ENCODE data around the gene NEDD9. TPM values are rescaled to one million over a fixed set of nuclear protein-coding genes. Genes with fewer than 3 reads are reported as not detected.

The NEDD9 gene
- total and polyA plus RNA-seq, 2 of the 13 experiments (the other 11 are each of a cell fraction or from before 2014, with no cell fraction given): 27.1 to 389 TPM

DNA sequence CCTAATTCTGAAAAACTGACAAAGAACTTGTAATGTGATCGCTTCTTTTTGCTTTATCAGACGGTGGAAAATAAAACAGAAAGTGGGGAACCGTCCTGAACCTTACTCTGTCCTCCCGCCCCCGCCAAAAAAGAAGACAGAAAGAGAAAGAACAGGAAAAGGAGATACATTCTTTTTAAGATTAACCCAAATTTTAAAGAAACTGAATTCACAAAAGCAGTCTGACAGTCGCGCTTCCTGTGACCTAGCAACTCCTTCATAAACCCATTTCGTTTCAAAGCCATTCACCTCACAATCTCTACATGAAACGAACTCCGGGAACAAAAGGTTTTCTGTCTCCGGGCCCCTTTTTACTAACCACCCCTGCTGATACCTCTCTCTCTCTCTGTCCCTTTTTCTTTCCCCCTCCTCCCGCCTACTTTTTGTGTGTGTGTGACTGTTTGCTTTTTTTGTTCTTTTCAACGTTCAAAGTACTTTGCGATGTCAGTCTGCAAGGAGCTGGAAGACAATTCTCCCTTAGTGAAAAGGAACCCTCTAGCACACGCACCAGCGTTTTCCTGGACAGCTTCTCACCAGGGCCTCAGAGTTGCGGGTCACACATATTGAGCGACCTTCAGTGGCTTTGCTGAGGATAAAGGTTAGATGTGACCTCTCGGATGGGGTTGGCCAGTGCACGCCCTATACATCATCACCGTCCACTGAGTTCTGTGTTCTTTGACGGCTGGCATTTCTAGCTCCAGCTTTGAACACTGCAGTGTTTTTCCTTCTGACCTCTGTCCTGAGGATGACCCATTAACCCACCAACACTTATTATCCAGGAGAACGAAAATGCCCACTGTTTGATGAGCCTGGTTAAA, 530 bp upstream of the NEDD9 start (continued):
- TF ChIP-seq, protein P1, sequence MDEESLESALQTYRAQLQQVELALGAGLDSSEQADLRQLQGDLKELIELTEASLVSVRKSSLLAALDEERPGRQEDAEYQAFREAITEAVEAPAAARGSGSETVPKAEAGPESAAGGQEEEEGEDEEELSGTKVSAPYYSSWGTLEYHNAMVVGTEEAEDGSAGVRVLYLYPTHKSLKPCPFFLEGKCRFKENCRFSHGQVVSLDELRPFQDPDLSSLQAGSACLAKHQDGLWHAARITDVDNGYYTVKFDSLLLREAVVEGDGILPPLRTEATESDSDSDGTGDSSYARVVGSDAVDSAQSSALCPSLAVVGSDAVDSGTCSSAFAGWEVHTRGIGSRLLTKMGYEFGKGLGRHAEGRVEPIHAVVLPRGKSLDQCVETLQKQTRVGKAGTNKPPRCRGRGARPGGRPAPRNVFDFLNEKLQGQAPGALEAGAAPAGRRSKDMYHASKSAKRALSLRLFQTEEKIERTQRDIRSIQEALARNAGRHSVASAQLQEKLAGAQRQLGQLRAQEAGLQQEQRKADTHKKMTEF (CRISPR knock-in tag; IDR thresholded peaks at IDR 0.05): peak; percentile 59
- peak; percentile 44; the same call in 1 of the 2 replicates for TF ChIP-seq KLF6 (CRISPR knock-in tag; IDR thresholded peaks at IDR 0.05)
- TF ChIP-seq, protein P2, sequence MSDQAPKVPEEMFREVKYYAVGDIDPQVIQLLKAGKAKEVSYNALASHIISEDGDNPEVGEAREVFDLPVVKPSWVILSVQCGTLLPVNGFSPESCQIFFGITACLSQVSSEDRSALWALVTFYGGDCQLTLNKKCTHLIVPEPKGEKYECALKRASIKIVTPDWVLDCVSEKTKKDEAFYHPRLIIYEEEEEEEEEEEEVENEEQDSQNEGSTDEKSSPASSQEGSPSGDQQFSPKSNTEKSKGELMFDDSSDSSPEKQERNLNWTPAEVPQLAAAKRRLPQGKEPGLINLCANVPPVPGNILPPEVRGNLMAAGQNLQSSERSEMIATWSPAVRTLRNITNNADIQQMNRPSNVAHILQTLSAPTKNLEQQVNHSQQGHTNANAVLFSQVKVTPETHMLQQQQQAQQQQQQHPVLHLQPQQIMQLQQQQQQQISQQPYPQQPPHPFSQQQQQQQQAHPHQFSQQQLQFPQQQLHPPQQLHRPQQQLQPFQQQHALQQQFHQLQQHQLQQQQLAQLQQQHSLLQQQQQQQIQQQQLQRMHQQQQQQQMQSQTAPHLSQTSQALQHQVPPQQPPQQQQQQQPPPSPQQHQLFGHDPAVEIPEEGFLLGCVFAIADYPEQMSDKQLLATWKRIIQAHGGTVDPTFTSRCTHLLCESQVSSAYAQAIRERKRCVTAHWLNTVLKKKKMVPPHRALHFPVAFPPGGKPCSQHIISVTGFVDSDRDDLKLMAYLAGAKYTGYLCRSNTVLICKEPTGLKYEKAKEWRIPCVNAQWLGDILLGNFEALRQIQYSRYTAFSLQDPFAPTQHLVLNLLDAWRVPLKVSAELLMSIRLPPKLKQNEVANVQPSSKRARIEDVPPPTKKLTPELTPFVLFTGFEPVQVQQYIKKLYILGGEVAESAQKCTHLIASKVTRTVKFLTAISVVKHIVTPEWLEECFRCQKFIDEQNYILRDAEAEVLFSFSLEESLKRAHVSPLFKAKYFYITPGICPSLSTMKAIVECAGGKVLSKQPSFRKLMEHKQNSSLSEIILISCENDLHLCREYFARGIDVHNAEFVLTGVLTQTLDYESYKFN (CRISPR knock-in tag; conservative IDR thresholded peaks at IDR 0.05): peak; percentile 84
- TF ChIP-seq MXI1 (IDR thresholded peaks at IDR 0.05; ENCODE audit: borderline replicate concordance, low read depth, low read length): peak; percentile 51; the same call in 1 of the 3 replicates
- no peak; the same call in 1 of the 2 replicates for TF ChIP-seq ARHGAP35 (CRISPR knock-in tag; IDR thresholded peaks at IDR 0.05; ENCODE audit: borderline replicate concordance)
- TF ChIP-seq ZBTB39 (CRISPR knock-in tag; IDR thresholded peaks at IDR 0.05): no peak; the same call in 1 of the 2 replicates
- TF ChIP-seq ZSCAN22 (CRISPR knock-in tag; IDR thresholded peaks at IDR 0.05): no peak
- no peak for TF ChIP-seq NFAT5 (CRISPR knock-in tag; IDR thresholded peaks at IDR 0.05)
- peak; percentile 59; the same call in 1 of the 2 replicates for TF ChIP-seq BRCA1 (CRISPR knock-in tag; IDR thresholded peaks at IDR 0.05)
- no peak for TF ChIP-seq ZFP36 (IDR thresholded peaks at IDR 0.05; ENCODE audit: borderline replicate concordance, low read depth, low read length, partially characterized antibody)
- peak; percentile 28; the same call in 1 of the 2 replicates for TF ChIP-seq KAT8 (CRISPR knock-in tag; IDR thresholded peaks at IDR 0.05)
- peak; percentile 79 for TF ChIP-seq GATAD2A (CRISPR knock-in tag; IDR thresholded peaks at IDR 0.05)
- 0 out of 2 replicates have a peak, but pooled peaks have one; percentile 4 for TF ChIP-seq SIN3B (IDR thresholded peaks at IDR 0.05; ENCODE audit: low read length)
- 0 out of 2 replicates have a peak, but pooled peaks have one; percentile 35 for TF ChIP-seq ZFP1 (CRISPR knock-in tag; IDR thresholded peaks at IDR 0.05)

All from HepG2 (cell line).